Lower leg skin (tissue), 4 donors: ENCODE data around the gene DEDD2. TPM values are rescaled to one million over a fixed set of nuclear protein-coding genes. Genes with fewer than 3 reads are reported as not detected.

Source experiments
- DNase-seq, 2 donors: peaks; one replicate each; pipeline ENCODE4 v3.0.0-alpha.2; 2019; ENCODE audit warnings: low spot score in 2 of 2
- H3K4me3 ChIP-seq: fragments of 200-600 bp; sonication (generic); 2 replicates; pipeline ENCODE4 v1.5.1; 2017; ENCODE audit warnings: mild to moderate bottlenecking, low read depth; ENCODE audit not compliant: poor library complexity, severe bottlenecking
- POLR2A ChIP-seq, 2 donors: fragments of 450-650 bp; IDR thresholded peaks; one replicate each; pipeline ENCODE4 v1.6.1; 2016 to 2017; ENCODE audit warnings: antibody characterized with exemption in 2 of 2, mild to moderate bottlenecking in 1 of 2, moderate library complexity in 1 of 2
- WGBS, 2 donors: methylation state at CpG; one replicate each; pipeline ENCODE4 v1.1.5; 2018; 5-methylcytosine and 5-hydroxymethylcytosine counted together
- intact Hi-C: fragments of 100-400 bp; cut with DNase I; formaldehyde crosslinking; loops from one replicate; pipeline ENCODE4 v1.15.0; 2023; ENCODE audit warnings: low total_unique reads
- total RNA-seq, 4 donors: library from RNA; depleted of rRNA; stranded (reverse); fragments of >200 nt; gene quantifications; one replicate each; pipeline ENCODE4 v1.1.0, GENCODE V29; 2016
- TF ChIP-seq, protein P1 (sequence below), 3 donors: fragments of 450-650 bp; IDR thresholded peaks; one replicate each; pipeline ENCODE4 v1.5.1; 2016; ENCODE audit warnings: antibody characterized with exemption in 3 of 3, mild to moderate bottlenecking in 3 of 3, moderate library complexity in 2 of 3

The DEDD2 gene
- total RNA-seq, 4 donors from 2014 or later: 82.9 to 135 (median 93.5) TPM

DNA sequence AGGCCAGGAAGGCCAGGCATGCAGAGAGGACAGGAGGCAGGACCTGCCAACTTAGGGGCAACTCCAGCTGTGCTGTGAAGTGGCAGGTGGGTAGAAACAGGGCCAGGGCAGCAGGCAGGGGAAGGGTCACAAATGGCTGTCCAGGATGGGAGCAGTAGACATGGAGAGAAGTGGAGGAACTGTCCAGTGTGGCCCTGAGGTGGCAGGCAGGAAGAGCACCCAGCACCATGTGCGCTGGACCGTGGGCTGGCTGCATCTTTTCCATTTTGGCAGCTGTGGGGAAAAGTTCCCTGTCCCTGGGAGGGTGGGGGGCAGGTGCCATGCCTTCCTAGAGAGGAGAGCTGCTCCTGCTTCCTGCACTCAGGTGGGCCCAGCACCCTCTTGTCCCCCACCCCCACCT is 13.8 kb downstream of the DEDD2 start:
- DNase-seq: no peak
- 76 to 88% methylated on average over 2 of the region's 2 CpGs for WGBS, 2 donors
- H3K4me3 ChIP-seq: no peak overlapping the region
- TF ChIP-seq, protein P1, sequence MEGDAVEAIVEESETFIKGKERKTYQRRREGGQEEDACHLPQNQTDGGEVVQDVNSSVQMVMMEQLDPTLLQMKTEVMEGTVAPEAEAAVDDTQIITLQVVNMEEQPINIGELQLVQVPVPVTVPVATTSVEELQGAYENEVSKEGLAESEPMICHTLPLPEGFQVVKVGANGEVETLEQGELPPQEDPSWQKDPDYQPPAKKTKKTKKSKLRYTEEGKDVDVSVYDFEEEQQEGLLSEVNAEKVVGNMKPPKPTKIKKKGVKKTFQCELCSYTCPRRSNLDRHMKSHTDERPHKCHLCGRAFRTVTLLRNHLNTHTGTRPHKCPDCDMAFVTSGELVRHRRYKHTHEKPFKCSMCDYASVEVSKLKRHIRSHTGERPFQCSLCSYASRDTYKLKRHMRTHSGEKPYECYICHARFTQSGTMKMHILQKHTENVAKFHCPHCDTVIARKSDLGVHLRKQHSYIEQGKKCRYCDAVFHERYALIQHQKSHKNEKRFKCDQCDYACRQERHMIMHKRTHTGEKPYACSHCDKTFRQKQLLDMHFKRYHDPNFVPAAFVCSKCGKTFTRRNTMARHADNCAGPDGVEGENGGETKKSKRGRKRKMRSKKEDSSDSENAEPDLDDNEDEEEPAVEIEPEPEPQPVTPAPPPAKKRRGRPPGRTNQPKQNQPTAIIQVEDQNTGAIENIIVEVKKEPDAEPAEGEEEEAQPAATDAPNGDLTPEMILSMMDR (IDR thresholded peaks at IDR 0.05): no peak
- TF ChIP-seq POLR2A (IDR thresholded peaks at IDR 0.05): no peak
- intact Hi-C loops: no loop called here

- 81 to 86% methylated on average over 5 of the region's 5 CpGs for WGBS, 2 donors
- intact Hi-C loops: no loop called here
- H3K4me3 ChIP-seq: no peak overlapping the region
- TF ChIP-seq POLR2A (IDR thresholded peaks at IDR 0.05): no peak
- TF ChIP-seq, protein P1 (IDR thresholded peaks at IDR 0.05): no peak
- no peak for DNase-seq
These were observed 15.1 kb downstream of the DEDD2 start for GRCh38 chr19:42202290-42202880.

DNA sequence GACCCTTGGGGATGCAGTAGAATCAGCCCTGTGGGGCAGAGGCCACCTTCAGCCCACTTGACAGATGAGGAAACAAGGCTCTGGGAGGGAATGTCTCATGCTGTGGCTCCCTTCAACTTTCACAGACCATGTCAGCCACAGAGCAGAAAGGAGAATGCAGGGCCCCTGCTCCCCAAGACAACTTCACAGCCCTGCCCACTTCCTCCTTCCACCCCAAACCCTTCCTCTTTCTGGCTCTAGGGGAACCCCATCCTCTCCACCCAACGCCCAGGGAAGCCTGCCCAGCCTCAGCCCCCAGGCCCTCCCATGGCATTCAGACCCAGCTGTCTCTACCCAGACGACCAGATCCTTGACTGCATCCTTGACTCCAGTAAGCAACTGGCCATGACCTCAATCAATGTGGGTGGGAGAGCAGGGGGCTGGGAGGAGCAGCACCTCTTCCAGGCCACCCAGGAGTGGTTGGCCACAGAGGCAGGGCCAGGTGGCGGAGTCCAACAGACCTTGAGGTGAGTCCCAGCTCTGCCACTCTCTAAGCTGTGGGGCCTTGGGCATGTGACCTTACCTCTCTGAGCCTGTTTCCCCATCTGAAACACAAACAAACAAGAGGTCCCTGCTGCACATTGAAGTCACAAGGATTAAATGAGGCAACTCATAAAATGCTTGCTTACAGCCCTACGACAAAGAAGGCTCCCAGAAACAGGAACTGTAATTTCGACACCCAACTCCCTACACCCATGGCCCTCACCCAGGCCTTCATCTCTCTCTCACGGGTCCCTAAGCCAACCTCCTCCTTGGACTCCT is 15.8 kb downstream of the DEDD2 start:
- 63 to 65% methylated on average over 6 of the region's 6 CpGs for WGBS, 2 donors
- H3K4me3 ChIP-seq: no peak overlapping the region
- no peak for TF ChIP-seq POLR2A (IDR thresholded peaks at IDR 0.05)
- TF ChIP-seq, protein P1 (IDR thresholded peaks at IDR 0.05): no peak
- intact Hi-C loops: no loop called here
- peak in 1 of 2 donors; percentile 89 for DNase-seq

DNA sequence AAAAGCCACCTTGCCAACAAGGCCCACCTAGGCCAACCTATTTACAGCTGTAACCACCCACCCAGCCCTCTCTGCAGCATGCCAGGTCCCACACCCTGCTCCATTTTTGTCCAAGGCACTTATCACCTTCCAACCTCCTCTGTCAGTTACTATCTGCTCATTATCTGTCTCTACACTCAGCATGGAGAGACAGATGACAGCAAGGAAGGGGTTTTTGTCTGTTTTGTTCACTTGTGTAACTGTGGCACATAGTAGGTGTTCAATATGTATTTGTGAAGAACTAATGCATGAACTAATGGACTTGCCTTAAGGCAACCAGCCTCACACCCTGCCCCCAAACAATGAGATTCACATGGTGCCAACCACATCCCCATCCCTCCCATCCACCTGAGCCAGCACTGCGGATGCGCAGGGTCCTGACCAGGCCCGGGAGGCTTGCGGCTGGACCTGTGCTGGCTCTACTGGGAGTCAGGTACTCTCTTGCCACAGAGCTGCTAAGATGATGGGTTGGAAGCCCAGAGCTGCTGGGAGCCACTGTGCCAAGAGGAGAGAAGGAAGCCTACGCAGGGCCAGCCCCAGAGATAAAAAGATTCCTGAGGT is 17.3 kb downstream of the DEDD2 start:
- TF ChIP-seq, protein P1 (IDR thresholded peaks at IDR 0.05): no peak
- no peak for TF ChIP-seq POLR2A (IDR thresholded peaks at IDR 0.05)
- WGBS, 2 donors: 73 to 85% methylated on average over 5 of the region's 5 CpGs
- H3K4me3 ChIP-seq: no peak overlapping the region
- DNase-seq: no peak
- intact Hi-C loops: no loop called here

- 36 to 49% methylated on average over 19 to 29 of the region's 32 CpGs for WGBS, 2 donors
- TF ChIP-seq, protein P1 (IDR thresholded peaks at IDR 0.05): no peak
- TF ChIP-seq POLR2A (IDR thresholded peaks at IDR 0.05): no peak
- H3K4me3 ChIP-seq: no peak overlapping the region
- intact Hi-C loops: no loop called here
- DNase-seq: peak; percentile 52 to 89
These were observed 17.9 kb downstream of the DEDD2 start for GRCh38 chr19:42199440-42200115.
